Measurements from ENCODE around the gene SCLY. TPM values are rescaled to one million over a fixed set of nuclear protein-coding genes. Genes with fewer than 3 reads are reported as not detected.

Gene SCLY
- total and polyA plus RNA-seq, 2 of the 8 experiments (the other 6 are each of a cell fraction or from before 2014, with no cell fraction given): 79.0 to 79.5 TPM

- Histone ChIP-seq H3K27me3 (replicated peaks in 1 of 4; ENCODE audit: control insufficient read depth in 3 of 4, extremely low read depth in 1 of 4, insufficient read depth in 3 of 4, low read length in 3 of 4) (no peaks in the 10 kb centered on the region), H2BK5ac (ENCODE audit: low read depth, low read length) (no peak overlapping the region), H3K4me1 (replicated peaks in 1 of 4; ENCODE audit: control insufficient read depth in 3 of 4, insufficient read depth in 4 of 4, low read length in 3 of 4) (no peaks in the 10 kb centered on the region), H4K5ac (ENCODE audit: insufficient read length, low read depth, low read length) (no peak overlapping the region), H4K91ac (replicated peaks; ENCODE audit: insufficient read length, low read length) (no peak overlapping the region), H3K9me3 (ENCODE audit: insufficient read depth in 2 of 2, low read depth in 1 of 2, low read length in 1 of 2) (no peaks in the 10 kb centered on the region), H3K79me1 (ENCODE audit: low read depth, low read length) (peaks cover 4% of the 10 kb centered on the region; the same call in 1 of the 2 replicates), H2BK20ac (ENCODE audit: low read length) (no peak overlapping the region), H3K9ac (replicated peaks in 1 of 4; ENCODE audit: extremely low read depth in 1 of 4, low read depth in 3 of 4, low read length in 3 of 4) (no peak overlapping the region), H2BK12ac (ENCODE audit: low read depth, low read length) (no peak overlapping the region), H4K8ac (ENCODE audit: extremely low read depth, insufficient read depth, low read length) (no peak overlapping the region), H3K4ac (replicated peaks; ENCODE audit: insufficient read length, low read depth, low read length) (no peak overlapping the region), H3K18ac (ENCODE audit: extremely low read depth, low read length) (no peak overlapping the region), H3K79me2 (ENCODE audit: control insufficient read depth in 1 of 2, insufficient read depth in 2 of 2, low read length in 2 of 2) (no peaks in the 10 kb centered on the region), H2BK120ac (replicated peaks; ENCODE audit: low read depth, low read length) (no peak overlapping the region), H3K27ac (ENCODE audit: low read depth, low read length) (no peak overlapping the region), H2AK5ac (ENCODE audit: low read depth, low read length) (no peak overlapping the region), H3K23me2 (ENCODE audit: low read depth, low read length) (no peaks in the 10 kb centered on the region), H3K4me3 (ENCODE audit: extremely low read depth in 1 of 4, insufficient read depth in 2 of 4, low read depth in 3 of 4, low read length in 4 of 4) (no peak overlapping the region), H3K4me2 (ENCODE audit: insufficient read depth in 1 of 2, low read depth in 2 of 2, low read length in 2 of 2) (no peak overlapping the region), H3K23ac (ENCODE audit: insufficient read length) (no peak overlapping the region), H3K36me3 (ENCODE audit: control insufficient read depth in 2 of 4, insufficient read depth in 4 of 4, low read length in 3 of 4) (peaks cover 0 to 15% (median 3%) of the 10 kb centered on the region in 4 experiments; a peak in 5 of 8 replicates), H2AFZ (ENCODE audit: low read length) (no peak overlapping the region), H4K20me1 (replicated peaks in 1 of 2; ENCODE audit: control insufficient read depth in 1 of 2, insufficient read depth in 2 of 2, low read length in 2 of 2) (no peaks in the 10 kb centered on the region), H3K56ac (replicated peaks; ENCODE audit: insufficient read length, low read depth, low read length) (no peak overlapping the region), H3K14ac (ENCODE audit: insufficient read length) (no peak overlapping the region), H2BK15ac (ENCODE audit: low read length) (no peak overlapping the region)
- DNase-seq (ENCODE audit: low read depth in 1 of 2, low spot score in 2 of 2): no peak
- ChIA-PET CTCF (ENCODE audit: partially characterized antibody) (interaction anchor here (0.6 to 1.1 kb wide), 2 partner anchors 18 to 29 kb away, joined by 3 read pairs; no protein-coding TSS in a partner anchor), POLR2A (ENCODE audit: partially characterized antibody) (no interaction called here)
- no peak for FAIRE-seq
- 78% methylated on average over 6 of the region's 6 CpGs; no CpG with 5 or more reads in 1 of the 2 experiments for WGBS, 2 experiments (ENCODE audit: extremely low coverage in 1 of 2, insufficient coverage in 1 of 2, insufficient read length in 1 of 2, insufficient replicate concordance in 2 of 2, low coverage in 1 of 2, low lambda C conversion rate in 2 of 2, missing lambda C conversion rate in 1 of 2)
- TF ChIP-seq HDAC6 (IDR thresholded peaks at IDR 0.05; ENCODE audit: low read depth, low read length) (no peak), CTBP2 (IDR thresholded peaks at IDR 0.05; ENCODE audit: borderline replicate concordance, insufficient read depth, insufficient read length, low read length) (no peak), ZNF274 (IDR thresholded peaks at IDR 0.05; ENCODE audit: borderline replicate concordance, extremely low read depth, low read length) (no peak), BRCA1 (IDR thresholded peaks at IDR 0.05; ENCODE audit: low read depth, low read length) (no peak), FOSL1 (IDR thresholded peaks at IDR 0.05; ENCODE audit: insufficient read depth, low read depth, low read length) (no peak), MAX (IDR thresholded peaks at IDR 0.05) (no peak), SP1 (IDR thresholded peaks at IDR 0.05; ENCODE audit: low read depth, low read length) (no peak), ASH2L (IDR thresholded peaks at IDR 0.05; ENCODE audit: low read length) (no peak)
- TF ChIP-seq, protein P1, sequence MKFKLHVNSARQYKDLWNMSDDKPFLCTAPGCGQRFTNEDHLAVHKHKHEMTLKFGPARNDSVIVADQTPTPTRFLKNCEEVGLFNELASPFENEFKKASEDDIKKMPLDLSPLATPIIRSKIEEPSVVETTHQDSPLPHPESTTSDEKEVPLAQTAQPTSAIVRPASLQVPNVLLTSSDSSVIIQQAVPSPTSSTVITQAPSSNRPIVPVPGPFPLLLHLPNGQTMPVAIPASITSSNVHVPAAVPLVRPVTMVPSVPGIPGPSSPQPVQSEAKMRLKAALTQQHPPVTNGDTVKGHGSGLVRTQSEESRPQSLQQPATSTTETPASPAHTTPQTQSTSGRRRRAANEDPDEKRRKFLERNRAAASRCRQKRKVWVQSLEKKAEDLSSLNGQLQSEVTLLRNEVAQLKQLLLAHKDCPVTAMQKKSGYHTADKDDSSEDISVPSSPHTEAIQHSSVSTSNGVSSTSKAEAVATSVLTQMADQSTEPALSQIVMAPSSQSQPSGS (IDR thresholded peaks at IDR 0.05; ENCODE audit: low read length): no peak
These were observed 21.6 kb upstream of the SCLY start for GRCh38 chr2:238039151-238039550.
